Small intestine (tissue), 7 donors: ENCODE measurements around the gene TULP4. TPM values are rescaled to one million over a fixed set of nuclear protein-coding genes. Genes with fewer than 3 reads are reported as not detected.
"Not testable (repeated sequence)": the region's sequence is repeated elsewhere in the genome, so short reads cannot be mapped to it uniquely, and the experiment has no call there.

ENCODE experiments used
- DNase-seq, 2 donors: peaks; one replicate each; pipeline versions ENCODE4 v3.0.0 to v3.0.0-alpha.2; 2013
- FAIRE-seq: peaks from 2 replicates; lab custom pipeline; 2012; peaks lifted over from hg19 to GRCh38; lab: Jason Lieb, UNC
- H3K27ac ChIP-seq, 3 donors: one replicate each; pipeline ENCODE4 v1.5.1; 2013; ENCODE audit warnings: low read length in 2 of 3, mild to moderate bottlenecking in 2 of 3, control low read depth in 1 of 3, inconsistent platforms in 1 of 3, low read depth in 1 of 3, moderate library complexity in 1 of 3
- H3K27me3 ChIP-seq, 3 donors: one replicate each; pipeline ENCODE4 v1.6.1; 2013; ENCODE audit warnings: low read length in 3 of 3, inconsistent platforms in 1 of 3; ENCODE audit not compliant: control insufficient read depth in 3 of 3, insufficient read depth in 3 of 3
- H3K36me3 ChIP-seq, 3 donors: one replicate each; pipeline ENCODE4 v1.6.1; 2013; ENCODE audit warnings: low read length in 3 of 3, inconsistent platforms in 1 of 3, low read depth in 1 of 3, mild to moderate bottlenecking in 1 of 3, moderate library complexity in 1 of 3; ENCODE audit not compliant: control insufficient read depth in 3 of 3, insufficient read depth in 2 of 3
- H3K4me1 ChIP-seq, 3 donors: one replicate each; pipeline ENCODE4 v1.6.1; 2013; ENCODE audit warnings: low read length in 2 of 3, inconsistent platforms in 1 of 3, low read depth in 1 of 3, mild to moderate bottlenecking in 1 of 3, moderate library complexity in 1 of 3; ENCODE audit not compliant: control insufficient read depth in 3 of 3, insufficient read depth in 2 of 3
- H3K4me3 ChIP-seq, 3 donors: one replicate each; pipeline ENCODE4 v1.5.1; 2013; ENCODE audit warnings: low read length in 3 of 3, control low read depth in 1 of 3, inconsistent platforms in 1 of 3, low read depth in 1 of 3, mild to moderate bottlenecking in 1 of 3, moderate library complexity in 1 of 3
- H3K9me3 ChIP-seq, 2 donors: one replicate each; pipeline ENCODE4 v1.6.1; 2013; ENCODE audit warnings: low read depth in 1 of 2, low read length in 1 of 2; ENCODE audit not compliant: control insufficient read depth in 2 of 2, insufficient read depth in 1 of 2
- WGBS, 3 donors: extraction: QIAGEN DNeasy Blood & Tissue Kit; methylation state at CpG; one replicate each; pipeline ENCODE4 v1.1.7; 2013; 5-methylcytosine and 5-hydroxymethylcytosine counted together
- polyA plus RNA-seq, 4 donors: library from polyadenylated mRNA; stranded (reverse) in 3 of 4; unstranded in 1 of 4; fragments of 200-250 nt in 3 of 4; fragments of 120-200 nt in 1 of 4; gene quantifications; one replicate each; pipeline versions ENCODE4 v1.2.1 to v1.2.3, GENCODE V29; 2013
- donor health status: healthy with polysubstance abuse.
- donor health status: control.
- donor health status: control.
- donor health status: Bipolar disorder and iron deficiency.
- donor health status: healthy.

TULP4 gene
- polyA plus RNA-seq, 4 donors = 7.2 to 30.7 (median 10.7) TPM

- Histone ChIP-seq H3K4me3 (no peak overlapping the region), H3K27me3 (no peaks in the 10 kb centered on the region), H3K9me3 (no peaks in the 10 kb centered on the region), H3K4me1 (no peaks in the 10 kb centered on the region), H3K36me3 (peaks cover 4 to 36% (median 5%) of the 10 kb centered on the region in 3 donors), H3K27ac (no peak overlapping the region)
- FAIRE-seq = no peak
- 67 to 88% (median 80%) methylated on average over 6 of the region's 6 CpGs for WGBS, 3 donors
- DNase-seq = peak in 1 of 2 donors; percentile 38
These were observed 156.4 kb downstream of the TULP4 start for GRCh38 chr6:158468666-158469065.

GRCh38 chr6:158470023-158470422 lies 157.8 kb downstream of the TULP4 start:
- not testable (repeated sequence) for H3K4me1 ChIP-seq, DNase-seq, FAIRE-seq, H3K27ac ChIP-seq, H3K4me3 ChIP-seq, H3K9me3 ChIP-seq, H3K27me3 ChIP-seq
- WGBS, 3 donors = 97 to 99% (median 99%) methylated on average over 18 of the region's 18 CpGs
- H3K36me3 ChIP-seq = peaks cover 4 to 37% (median 4%) of the 10 kb centered on the region in 3 donors

GRCh38 chr6:158471339-158471738 lies 159.1 kb downstream of the TULP4 start:
- Histone ChIP-seq H3K9me3 (no peaks in the 10 kb centered on the region), H3K4me1 (peaks cover 0 to 7% (median 0%) of the 10 kb centered on the region in 3 donors), H3K4me3 (no peak overlapping the region), H3K27ac (no peak overlapping the region), H3K27me3 (no peaks in the 10 kb centered on the region), H3K36me3 (peaks cover 4 to 39% (median 4%) of the 10 kb centered on the region in 3 donors)
- FAIRE-seq = no peak
- no peak for DNase-seq
- 93 to 97% (median 95%) methylated on average over 3 of the region's 3 CpGs for WGBS, 3 donors

- peaks cover 0 to 7% (median 0%) of the 10 kb centered on the region in 3 donors for H3K4me1 ChIP-seq
- H3K9me3 ChIP-seq = no peaks in the 10 kb centered on the region
- no peak for FAIRE-seq
- no peak overlapping the region for H3K27ac ChIP-seq
- peak in 1 of 2 donors; percentile 76 for DNase-seq
- 15 to 56% (median 44%) methylated on average over 5 of the region's 5 CpGs for WGBS, 3 donors
- peaks cover 0 to 34% (median 6%) of the 10 kb centered on the region in 3 donors for H3K36me3 ChIP-seq
- H3K4me3 ChIP-seq = no peak overlapping the region
- no peaks in the 10 kb centered on the region for H3K27me3 ChIP-seq
These were observed 160.2 kb downstream of the TULP4 start for GRCh38 chr6:158472447-158472846.

GRCh38 chr6:158474961-158475343 lies 162.7 kb downstream of the TULP4 start:
- DNase-seq (peak in 1 of 2 donors; percentile 38), FAIRE-seq (no peak)
- Histone ChIP-seq H3K36me3 (peaks cover 3 to 36% (median 5%) of the 10 kb centered on the region in 3 donors), H3K27me3 (no peaks in the 10 kb centered on the region), H3K4me1 (peaks cover 0 to 7% (median 0%) of the 10 kb centered on the region in 3 donors), H3K27ac (peak overlapping the region in 1 of 3 donors; percentile 29), H3K4me3 (no peak overlapping the region), H3K9me3 (no peaks in the 10 kb centered on the region)
- WGBS, 3 donors = 31 to 56% (median 54%) methylated on average over 4 to 5 of the region's 5 CpGs

- Histone ChIP-seq H3K27ac (peak overlapping the region in 1 of 3 donors; percentile 29), H3K4me3 (no peak overlapping the region), H3K36me3 (peaks cover 4 to 38% (median 6%) of the 10 kb centered on the region in 3 donors), H3K9me3 (no peaks in the 10 kb centered on the region), H3K4me1 (peaks cover 0 to 7% (median 0%) of the 10 kb centered on the region in 3 donors), H3K27me3 (no peaks in the 10 kb centered on the region)
- DNase-seq (peak; percentile 39 to 55), FAIRE-seq (no peak)
- whole genome bisulfite sequencing, 3 donors = 36 to 58% (median 44%) methylated on average over 15 of the region's 15 CpGs
These were observed 163.4 kb downstream of the TULP4 start for GRCh38 chr6:158475344-158476302.

- no peak for DNase-seq
- no peak for FAIRE-seq
- Histone ChIP-seq H3K4me3 (no peak overlapping the region), H3K9me3 (no peaks in the 10 kb centered on the region), H3K36me3 (peaks cover 9 to 45% (median 11%) of the 10 kb centered on the region in 3 donors), H3K27me3 (no peaks in the 10 kb centered on the region), H3K4me1 (peaks cover 0 to 7% (median 0%) of the 10 kb centered on the region in 3 donors), H3K27ac (no peak overlapping the region)
- 91 to 96% (median 94%) methylated on average over 12 of the region's 12 CpGs for WGBS, 3 donors
These were observed 164.1 kb downstream of the TULP4 start for GRCh38 chr6:158476389-158476788.

GRCh38 chr6:158477722-158478121 lies 165.5 kb downstream of the TULP4 start:
- peaks cover 9 to 54% (median 13%) of the 10 kb centered on the region in 3 donors for H3K36me3 ChIP-seq
- H3K27me3 ChIP-seq, H3K9me3 ChIP-seq, H3K4me3 ChIP-seq, H3K4me1 ChIP-seq, DNase-seq, FAIRE-seq, H3K27ac ChIP-seq: not testable (repeated sequence)
- 97 to 100% (median 98%) methylated on average over 4 of the region's 4 CpGs for WGBS, 3 donors
